ENCODE data around the gene KCNK5.

The KCNK5 gene

DNA sequence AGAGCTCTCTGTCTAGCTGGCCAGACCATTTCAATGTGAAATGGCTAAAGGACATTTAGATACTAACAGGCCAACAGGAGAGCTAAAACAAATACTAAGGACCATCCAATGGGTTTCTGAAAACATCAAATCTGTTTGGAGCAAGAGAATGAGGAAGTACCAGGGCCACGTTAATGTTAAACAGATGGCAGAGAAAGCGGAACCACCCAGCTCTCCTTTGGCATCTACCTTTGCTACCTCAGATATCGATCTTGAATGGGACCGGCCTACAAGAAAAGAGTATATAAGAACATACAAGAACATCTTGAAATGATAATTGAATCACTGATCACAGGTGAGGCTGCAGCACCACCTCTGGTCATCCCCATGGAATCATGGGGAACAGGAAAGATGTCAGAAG is 31.8 kb downstream of the KCNK5 start:
- no peak for DNase-seq

DNA sequence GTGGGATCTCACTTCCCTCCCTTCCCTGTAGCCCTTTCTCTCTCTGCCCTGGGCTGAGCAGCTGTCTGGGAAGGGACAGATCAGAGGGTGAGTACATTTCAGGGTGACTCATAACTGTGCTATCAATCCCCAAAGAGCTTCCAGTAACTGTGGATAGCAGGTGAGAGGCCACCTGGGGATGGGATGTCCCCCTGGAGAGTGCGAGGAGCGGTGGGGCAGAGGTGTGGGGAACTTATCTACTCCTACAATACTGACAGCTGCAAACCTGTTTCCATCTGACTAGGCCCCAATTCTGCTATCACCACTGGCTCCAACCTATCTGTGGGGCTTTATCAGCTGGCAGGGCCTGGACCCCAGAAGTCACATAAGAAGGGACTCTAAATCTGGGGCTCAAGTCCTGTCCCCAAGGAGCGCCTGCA is 32.6 kb downstream of the KCNK5 start:
- no peak for DNase-seq

DNA sequence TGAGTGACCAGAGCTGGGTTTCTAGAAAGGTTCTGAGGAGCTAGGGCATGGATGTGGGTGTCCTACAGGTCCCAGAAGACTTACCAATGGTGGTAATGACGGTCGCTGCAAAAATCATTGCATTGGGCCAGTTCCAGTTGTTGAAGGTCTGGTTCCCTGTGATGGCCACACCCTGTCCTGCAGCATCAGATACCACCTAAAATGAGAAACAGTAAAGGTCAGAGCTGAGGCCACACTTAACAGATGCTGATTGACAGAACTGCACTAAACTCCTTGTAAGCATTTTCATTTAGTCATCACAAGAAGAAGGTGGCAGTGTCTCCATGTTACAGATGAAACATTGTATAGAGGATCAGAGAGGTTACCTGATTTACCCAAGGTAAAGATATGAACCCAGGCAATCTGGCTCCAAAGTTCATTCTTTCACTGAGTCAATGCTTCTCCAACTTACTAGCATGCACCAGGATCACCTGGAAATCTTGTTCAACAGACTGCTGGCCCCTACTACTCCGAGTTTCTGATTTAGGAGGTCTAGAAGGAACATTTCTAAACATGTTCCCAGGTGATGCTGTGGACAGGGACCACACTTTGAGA is 33.4 kb downstream of the KCNK5 start:
- DNase-seq = no peak

DNA sequence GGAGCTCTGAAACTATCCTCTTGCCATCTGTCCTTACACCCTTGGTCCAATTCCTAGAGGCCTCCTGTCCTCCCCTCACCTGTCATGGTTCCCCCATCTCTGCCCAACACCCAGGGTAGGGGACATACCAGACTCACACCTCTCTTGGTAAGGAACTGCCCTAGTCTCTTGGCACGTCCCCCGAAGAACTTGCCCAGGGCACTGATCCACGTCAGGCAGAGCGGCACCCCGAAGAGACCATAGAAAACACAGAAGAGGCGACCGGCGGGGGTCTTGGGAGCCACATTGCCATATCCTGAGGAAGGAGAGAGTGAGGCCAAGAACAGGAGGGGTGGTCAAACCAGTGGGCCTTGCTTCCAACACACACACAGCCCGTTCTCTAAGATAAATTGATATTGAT is 34.8 kb downstream of the KCNK5 start:
- DNase-seq = no peak

DNA sequence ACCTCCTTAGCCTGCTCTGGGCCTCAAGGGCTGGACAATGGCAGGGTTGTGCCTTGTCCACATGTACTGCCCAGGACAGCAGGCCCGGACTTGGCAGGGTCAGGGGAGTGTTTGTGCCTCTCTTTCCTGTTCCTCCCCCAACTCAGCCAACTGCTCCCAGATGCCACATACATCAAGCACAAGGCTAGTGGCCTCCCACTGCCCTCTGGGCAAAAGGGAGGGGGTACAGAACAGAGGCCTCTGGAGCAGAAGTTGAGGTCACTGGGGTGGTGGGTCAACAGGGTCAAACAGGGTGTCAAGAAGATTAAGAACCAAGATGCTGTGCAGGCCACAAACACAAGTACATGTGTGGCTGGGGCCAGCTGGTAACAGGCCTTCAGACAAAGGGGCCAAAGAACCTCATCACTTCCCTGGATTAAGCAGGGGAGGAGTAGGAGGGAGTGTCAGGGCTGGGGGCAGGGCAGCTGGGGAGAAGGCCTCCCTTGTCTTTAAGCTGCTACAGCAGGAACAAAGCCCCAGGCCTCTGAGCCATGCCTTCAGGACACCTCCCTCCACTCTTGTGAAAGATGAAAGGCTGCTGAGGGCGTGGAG is 36.0 kb downstream of the KCNK5 start:
- no peak for DNase-seq

DNA sequence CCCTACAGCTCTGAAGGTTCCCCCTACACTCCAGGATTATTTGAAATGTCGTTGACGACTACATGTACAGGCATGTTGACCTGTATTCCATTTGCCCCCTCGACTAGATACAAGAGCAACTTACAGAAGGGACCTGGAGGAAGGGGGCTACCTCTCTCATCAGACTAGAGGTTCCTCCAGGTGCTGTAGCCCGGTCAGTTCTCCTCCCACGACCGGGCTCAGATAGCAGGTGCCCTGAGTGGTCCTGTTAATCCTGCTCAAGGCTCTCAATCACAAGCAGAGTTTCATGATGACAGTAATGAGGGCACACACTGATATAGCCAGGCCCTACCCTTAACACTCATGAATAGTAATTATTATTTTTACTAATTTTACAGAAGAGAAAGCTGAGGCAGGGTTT is 36.5 kb downstream of the KCNK5 start:
- DNase-seq = no peak

DNA sequence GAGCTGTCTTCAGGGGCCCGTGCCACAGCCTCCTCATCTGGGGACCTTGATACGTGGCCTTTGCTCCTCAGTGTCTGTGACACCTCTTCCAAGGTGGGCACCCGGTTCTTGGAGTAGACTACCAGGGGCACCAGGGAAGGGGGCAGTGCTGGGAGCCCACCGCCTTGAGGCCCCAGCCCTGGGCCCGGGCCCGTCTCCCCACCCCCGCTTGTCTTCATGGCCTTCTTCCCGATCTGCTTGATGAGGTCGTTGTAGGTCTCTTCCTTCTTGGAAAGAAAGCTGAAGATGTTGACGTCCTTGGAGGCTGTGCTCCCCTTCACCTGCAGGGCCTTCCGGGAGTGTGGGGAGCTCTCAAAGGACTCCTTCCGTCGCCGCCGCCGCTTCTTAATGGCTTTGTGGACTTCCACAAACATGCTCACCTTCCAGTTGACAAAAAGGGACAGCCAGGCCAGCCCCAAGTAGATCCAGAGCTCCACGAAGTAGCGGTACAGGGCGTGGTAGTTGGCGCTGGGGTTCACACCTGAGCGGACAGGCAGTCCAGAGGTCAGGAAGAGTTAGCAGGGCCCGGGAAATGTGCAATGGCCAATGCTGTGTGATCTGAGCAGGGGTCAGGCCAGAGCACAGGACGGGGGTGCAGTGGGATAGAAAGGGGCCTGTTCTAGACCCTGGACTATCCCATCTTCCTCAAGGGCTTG is 37.9 kb downstream of the KCNK5 start:
- DNase-seq = no peak

DNA sequence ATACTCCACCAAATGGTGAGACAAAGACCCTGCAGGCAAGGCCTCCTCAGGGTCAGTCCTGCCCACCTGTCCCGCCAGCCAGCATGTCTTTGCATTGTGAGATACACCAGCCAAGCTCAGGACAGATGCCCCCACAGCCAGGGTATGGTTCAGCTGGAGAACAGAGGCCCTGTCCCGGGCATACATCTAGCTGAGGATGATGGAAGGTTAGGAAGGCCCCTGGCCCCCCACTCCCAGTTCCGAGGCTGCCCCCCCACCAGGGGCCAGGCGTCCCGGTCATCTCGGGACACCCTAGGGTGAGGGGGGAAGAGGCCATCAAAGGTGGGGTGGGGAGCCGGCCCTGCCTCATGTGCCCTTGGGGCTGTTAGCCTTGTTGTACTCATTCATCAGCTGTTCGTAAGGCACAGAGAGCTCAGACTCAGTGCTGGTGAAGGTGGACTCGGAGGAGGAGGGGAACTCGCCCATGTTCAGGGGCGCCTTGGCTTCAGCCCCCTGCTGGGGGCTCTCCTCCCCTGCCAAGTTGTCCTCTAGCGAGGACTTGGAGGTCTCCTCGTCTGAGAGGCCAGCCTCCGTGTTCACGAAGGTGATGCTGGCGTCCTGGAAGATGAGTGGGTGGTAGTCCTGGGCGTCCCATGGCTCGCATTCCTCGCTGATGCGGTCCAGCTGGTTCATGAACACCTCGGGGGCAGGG is 38.6 kb downstream of the KCNK5 start:
- DNase-seq = no peak

DNA sequence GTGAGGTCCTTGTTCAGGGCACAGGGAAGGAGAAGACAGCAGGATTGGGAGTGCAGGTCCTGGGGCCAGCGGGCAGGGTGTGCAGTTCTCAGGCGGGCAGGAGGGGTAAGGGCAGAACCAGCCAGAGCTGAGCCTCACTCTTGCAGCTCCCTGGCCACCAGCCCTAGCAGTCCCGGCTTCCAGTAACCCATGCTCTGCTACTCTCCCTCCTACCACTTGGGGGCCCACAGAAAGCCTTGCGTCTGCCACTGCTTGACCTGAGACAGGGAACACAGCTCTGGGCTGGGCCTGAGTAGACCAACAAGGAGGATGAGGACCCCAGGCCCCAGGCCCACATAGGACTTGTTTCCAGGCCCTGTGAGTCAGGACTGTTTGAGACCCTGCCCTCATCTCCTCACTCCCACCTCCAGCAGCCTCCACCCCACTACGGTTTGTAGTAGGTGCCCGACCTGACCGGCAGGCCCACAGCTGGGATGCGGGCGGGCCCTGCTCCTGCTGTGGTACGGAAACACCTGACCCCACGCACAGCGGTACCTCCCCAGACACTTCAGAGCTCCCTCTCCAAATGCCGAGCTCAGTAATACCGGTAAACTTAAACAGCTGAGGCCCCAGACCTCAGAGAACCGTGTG is 39.2 kb downstream of the KCNK5 start:
- DNase-seq = no peak

DNA sequence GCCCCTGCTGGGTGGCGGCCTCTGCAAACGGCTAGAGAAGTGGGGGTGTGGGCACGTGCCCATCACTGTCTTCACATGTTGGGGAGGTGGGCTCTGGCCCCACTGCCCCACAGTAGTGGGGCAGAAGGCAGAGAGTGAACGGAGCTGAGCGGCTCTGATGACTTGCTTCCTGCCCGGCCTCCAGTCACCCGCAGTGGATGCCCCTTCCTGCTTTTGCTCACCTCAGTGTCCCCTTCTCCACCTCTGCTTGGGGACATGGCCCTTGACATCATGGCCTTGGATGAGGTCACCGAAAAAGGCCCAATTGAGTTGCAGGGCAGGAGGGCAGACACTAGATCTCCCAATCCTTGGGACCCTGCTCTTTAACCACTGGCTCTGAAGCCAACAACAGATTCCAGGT is 40.1 kb downstream of the KCNK5 start:
- no peak for DNase-seq

DNA sequence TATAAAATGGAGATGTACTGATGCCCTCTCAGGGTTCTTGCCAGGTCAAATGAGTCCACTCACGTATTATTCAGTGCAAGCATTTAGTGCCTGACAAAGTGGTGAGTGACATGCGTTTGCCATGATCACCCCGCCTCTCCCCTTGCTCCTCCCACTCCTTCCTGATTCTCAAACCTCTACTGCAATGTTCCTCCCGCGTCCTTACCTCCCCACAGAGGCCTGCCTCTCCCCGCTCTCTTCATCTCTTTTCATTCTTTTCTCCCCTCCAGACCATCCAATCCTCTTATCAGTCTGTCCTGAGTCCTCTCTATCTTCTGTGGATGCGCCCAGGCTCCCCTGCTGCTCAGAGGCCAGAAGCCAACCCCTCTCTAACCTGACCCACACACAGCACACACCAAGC is 40.7 kb downstream of the KCNK5 start:
- no peak for DNase-seq

DNA sequence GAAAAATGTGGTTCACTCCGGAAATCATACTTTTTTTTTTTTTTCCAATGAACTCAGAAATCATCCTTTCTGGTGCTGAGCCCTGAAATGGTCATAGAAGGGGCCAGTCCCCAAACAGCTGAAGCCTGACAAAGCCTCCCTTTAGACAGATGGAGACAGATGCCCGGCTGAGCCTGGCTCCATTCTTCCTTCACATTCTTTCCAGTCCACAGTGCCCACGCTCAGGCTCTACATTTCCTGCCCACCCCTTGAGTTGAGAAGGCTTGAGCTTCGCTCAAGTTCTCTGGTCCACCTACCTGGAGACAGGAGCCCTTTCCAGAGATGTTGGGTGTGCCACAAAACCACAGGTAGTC is 41.2 kb downstream of the KCNK5 start:
- DNase-seq = no peak

DNA sequence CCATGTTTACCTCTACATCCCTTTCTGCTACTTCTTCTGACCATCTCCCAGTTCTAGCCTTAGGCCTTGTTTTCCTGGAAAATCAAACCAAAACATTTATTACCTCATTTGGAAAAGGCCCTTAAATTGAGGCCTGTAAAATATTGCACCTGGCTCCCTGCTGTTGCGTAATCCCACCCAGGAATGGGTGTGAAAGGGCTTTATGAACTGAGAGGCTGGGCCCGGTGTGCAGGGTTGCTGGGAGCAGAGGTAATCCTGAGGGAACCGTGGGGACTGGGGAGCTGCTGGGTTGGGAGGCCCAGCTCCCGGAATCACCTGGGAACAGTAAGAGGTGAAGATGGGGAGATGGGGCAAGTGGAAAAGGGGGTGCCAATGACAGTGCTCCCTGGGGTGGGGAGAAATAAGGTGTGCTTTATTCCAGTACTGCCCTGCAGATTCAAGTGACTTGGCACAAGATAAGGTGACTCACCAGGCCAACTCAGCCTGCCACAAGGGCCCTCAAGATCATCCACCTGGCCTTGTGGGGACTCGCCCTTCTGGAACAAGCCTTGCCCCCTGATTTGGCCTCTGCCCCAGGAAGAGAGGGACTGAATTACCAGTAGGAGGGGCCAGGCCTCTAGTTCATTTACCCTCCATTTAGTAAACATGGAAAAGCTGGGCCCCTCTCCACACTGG is 44.2 kb downstream of the KCNK5 start:
- DNase-seq = no peak

DNA sequence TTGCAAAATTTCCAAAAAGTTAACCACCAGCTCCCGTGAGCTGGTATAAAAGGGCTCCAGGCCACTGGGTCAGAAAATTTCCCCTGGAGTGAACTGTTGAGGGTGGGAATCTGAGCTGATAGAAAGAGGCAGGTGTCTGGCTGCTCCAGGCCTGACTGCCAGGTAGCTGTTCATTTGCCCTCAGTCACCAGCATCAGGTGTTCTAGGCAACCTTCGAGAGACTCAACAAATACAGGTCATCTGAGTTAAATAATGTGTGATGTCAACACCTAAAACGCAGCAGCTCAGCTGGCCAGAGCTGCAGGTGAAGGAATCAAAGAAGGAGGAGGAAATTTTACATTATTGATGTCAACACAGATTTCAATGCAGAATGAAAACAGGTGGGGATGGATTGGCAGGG is 46.7 kb downstream of the KCNK5 start:
- DNase-seq = no peak

DNA sequence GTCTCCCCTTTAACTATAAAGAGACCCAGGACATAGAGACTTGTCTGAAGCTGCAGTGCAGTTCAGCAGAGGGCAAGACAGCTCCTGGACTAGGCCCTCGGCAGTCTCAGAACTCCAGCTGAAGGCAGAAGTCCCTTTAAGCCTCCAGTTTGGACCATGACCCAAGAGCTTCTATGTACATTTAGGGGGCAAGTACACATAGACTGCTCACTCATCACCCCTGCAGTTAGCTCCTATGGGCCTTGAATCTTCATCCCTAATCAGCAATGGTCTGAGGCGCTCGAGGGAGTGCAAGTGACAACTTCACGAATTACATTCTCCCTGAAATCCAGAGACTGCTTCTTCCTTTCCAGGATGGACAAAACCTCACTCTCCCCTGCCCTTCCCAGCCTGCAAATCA is 47.4 kb downstream of the KCNK5 start:
- no peak for DNase-seq

DNA sequence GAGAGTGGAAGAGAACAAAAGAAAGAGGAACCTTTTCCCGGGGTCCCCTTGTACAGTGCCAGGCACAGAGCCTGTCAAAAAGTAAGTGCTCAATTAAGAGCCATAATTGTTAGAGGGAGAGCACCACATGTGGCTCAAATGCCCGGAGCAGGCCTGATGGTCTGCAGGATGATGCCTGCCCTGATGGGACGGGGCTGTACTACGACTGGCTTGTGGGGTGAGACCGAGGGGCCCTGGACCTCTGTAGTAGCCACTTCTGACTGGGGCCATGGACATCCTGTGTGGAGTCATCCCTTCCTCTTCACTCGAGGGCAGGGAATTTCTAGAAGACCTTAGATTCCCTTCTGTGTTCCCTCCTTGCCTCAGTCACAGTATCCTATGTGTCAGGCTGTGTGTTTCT is 47.9 kb downstream of the KCNK5 start:
- no peak for DNase-seq

DNA sequence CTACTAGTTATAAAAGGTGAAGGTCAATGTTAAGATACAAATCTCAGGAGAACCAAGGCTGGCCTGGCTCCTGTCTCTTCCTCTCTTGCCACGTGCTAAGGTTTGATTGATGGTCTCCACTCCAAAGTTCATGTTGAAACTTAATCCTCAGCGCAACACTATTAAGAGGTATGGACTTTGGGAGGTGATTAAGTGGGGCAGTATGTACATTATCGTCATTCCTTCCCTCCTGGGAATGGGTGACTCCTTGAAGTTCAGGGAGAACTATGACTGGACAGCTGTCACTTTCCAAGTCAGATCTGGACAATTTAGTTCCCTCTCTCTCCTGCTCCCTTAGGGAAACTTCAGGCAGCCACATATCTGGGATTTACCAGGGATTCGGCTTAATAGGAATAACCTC is 50.5 kb downstream of the KCNK5 start:
- DNase-seq = no peak

DNA sequence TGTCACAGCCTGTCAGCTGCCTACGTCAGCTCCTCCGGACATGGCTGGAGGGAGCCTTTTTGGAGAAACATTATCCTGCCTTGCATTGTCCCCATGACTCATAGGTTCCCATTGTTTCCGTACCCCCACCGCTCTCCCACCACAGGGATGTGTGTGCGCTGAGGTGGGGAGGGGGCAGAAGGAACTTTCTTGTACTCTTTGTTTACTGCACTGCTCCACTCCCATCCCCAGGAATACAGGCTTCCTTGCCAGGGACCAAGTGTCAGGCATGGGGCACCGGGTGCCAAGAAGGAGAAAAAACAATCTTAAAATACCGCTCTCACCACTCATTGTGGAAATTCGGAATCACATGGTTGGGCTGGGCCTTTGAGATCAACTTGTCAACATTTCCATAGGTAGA is 51.0 kb downstream of the KCNK5 start:
- no peak for DNase-seq

DNA sequence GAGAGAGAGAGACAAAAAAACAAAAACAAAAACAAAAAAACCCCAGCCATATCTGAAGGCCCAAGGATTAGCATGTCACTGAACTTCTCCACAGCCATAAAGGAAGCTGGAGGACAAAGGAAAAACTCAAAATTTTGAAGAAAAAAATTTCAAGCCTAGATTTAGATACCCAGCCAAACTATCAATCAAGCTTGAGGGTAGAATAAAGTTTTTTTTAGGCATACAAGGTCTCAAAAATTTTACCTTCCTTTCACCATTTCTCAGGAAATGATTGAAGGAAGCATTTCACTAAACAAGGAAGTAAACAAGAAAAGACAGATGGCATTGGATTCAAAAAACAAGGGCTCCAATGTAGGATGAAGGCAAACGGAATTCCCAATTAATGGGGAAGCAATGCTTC is 52.1 kb downstream of the KCNK5 start:
- DNase-seq = no peak

DNA sequence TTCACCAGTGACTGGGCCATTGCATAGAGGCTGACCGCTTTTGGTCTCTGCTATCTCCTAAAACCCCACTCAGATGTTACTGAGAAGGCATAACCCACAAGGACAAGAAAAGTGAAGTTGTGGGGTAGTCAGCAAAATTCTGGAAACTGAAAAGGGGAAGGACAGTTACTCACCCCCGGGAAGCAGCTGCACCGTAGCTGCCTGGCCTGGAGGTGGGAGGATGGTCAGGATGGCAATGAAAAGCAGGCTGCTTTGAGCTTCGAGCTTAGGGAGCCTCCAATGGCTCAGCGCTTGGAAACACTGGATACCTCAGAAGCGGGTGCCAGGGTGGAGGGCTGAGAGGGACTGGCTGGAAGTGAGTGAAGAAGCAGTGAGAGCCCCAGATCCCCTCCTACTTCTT is 56.0 kb downstream of the KCNK5 start:
- no peak for DNase-seq

DNA sequence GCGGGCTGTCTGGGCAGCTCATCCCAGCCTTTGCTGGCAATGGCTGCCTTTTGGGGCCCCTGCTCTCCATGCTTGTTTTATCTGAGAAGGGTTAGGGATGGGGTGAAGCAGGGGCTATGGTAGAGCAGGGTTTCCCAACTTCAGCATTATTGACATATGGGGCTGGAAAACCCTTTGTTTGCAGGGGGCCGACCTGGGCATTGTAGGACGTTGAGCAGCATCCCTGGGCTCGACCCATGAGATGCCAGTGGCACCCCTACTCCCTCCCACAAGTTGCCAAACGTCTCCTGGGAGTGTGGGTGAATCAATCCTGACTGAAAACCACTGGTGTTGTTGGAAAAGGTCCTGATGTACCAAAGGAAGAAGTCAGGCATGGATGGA is 56.9 kb downstream of the KCNK5 start:
- no peak for DNase-seq

DNA sequence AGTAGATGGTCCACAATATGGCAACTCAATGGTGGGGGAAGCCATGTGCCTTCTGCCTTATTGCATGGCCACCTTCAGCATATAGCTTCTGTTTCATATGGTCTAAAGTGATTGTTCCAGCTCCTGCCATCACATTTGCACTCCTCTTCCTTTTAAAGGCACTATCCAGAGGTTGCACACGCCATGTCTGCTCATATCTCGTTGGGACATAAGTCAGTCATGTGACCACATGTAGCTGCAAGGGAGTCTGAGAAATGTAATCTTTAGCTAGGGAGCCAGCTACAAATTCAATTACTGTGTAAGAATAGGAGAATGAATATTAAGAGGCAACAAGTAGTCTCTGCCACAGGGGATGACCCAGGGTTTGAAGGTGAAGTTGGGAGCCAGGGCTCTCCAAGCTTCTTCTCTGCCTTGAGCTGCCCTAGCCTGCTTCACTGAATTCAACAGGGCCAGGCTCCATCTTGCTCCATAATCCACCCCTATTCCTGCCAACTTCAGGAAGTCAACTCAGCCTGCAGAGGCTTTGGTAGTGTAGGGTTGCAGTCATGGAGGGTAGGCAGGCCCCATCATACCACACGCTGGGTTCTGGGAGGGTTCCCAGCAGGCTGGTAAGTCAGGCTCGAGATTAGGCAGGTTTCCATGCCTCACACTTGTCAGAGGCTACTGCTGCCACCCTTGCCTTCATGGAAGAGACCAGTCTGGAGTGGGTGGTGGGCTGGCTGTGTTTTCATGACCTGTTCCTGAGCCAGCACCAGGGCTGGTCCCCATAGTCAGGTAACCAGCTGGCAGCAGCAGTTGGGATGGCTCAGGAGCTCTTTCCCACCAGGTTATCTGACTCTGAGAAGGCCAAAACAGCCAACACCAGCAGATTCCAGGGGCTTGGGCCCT is 57.5 kb downstream of the KCNK5 start:
- no peak for DNase-seq

All from activated CD8-positive, alpha-beta memory T cell treated with anti-CD3 and anti-CD28 coated beads, Interleukin-2, amount 50 U/mL, for 48 hours (primary cell).